SK-N-SH treated with all-trans-retinoic acid at 6 μM for 48 hours (cell line): ENCODE data around the gene ATP11C.

Experiments
- ARNTL ChIP-seq: fragments of 450-650 bp; formaldehyde crosslinking; IDR thresholded peaks from 2 replicates; pipeline ENCODE4 v1.5.0; 2020; ENCODE audit warnings: low read depth, mild to moderate bottlenecking, moderate library complexity, borderline replicate concordance
- CREB5 ChIP-seq: fragments of 250-450 bp; sonication (Bioruptor Pico); IDR thresholded peaks from 2 replicates; pipeline ENCODE4 v1.5.1; 2020; ENCODE audit warnings: low read depth, mild to moderate bottlenecking, moderate library complexity
- ESRRG ChIP-seq: fragments of 250-450 bp; sonication (Bioruptor Pico); IDR thresholded peaks from 2 replicates; pipeline ENCODE4 v1.6.1; 2021; ENCODE audit warnings: mild to moderate bottlenecking
- ISL1 ChIP-seq: fragments of 250-450 bp; sonication (Bioruptor Pico); IDR thresholded peaks from 2 replicates; pipeline ENCODE4 v2.1.2; 2022; ENCODE audit warnings: mild to moderate bottlenecking, moderate library complexity
- OSR1 ChIP-seq: fragments of 250-450 bp; sonication (Bioruptor Pico); IDR thresholded peaks from 2 replicates; pipeline ENCODE4 v1.8.0; 2022; ENCODE audit warnings: moderate library complexity, mild to moderate bottlenecking, inconsistent platforms
- PATZ1 ChIP-seq: fragments of 250-450 bp; sonication (Bioruptor Pico); IDR thresholded peaks from 2 replicates; pipeline ENCODE4 v1.8.0; 2020; ENCODE audit warnings: mild to moderate bottlenecking, moderate library complexity, borderline replicate concordance
- PPARA ChIP-seq: fragments of 250-450 bp; sonication (Bioruptor Pico); IDR thresholded peaks from 2 replicates; pipeline ENCODE4 v1.5.0; 2020; ENCODE audit warnings: mild to moderate bottlenecking, borderline replicate concordance
- RARB ChIP-seq: fragments of 250-450 bp; sonication (Bioruptor Pico); IDR thresholded peaks from 2 replicates; pipeline ENCODE4 v1.8.0; 2021; ENCODE audit warnings: mild to moderate bottlenecking, moderate library complexity
- SNAI2 ChIP-seq: fragments of 250-450 bp; sonication (Bioruptor Pico); IDR thresholded peaks from 2 replicates; pipeline ENCODE4 v1.5.0; 2020; ENCODE audit warnings: mild to moderate bottlenecking, moderate library complexity
- TOX ChIP-seq: fragments of 250-450 bp; sonication (Bioruptor Pico); IDR thresholded peaks from 2 replicates; pipeline ENCODE4 v1.8.0; 2021; ENCODE audit warnings: mild to moderate bottlenecking, moderate library complexity, borderline replicate concordance
- ZFP3 ChIP-seq: fragments of 250-450 bp; sonication (Bioruptor Pico); IDR thresholded peaks from 2 replicates; pipeline ENCODE4 v1.5.0; 2020; ENCODE audit warnings: mild to moderate bottlenecking, moderate library complexity
- ZFP30 ChIP-seq: fragments of 450-650 bp; formaldehyde crosslinking; IDR thresholded peaks from 2 replicates; pipeline ENCODE4 v1.5.0; 2022; ENCODE audit warnings: mild to moderate bottlenecking, moderate library complexity
- ZNF70 ChIP-seq: fragments of 450-650 bp; formaldehyde crosslinking; IDR thresholded peaks from 2 replicates; pipeline ENCODE4 v1.5.0; 2020; ENCODE audit warnings: mild to moderate bottlenecking, moderate library complexity
- ZNF8 ChIP-seq: fragments of 450-650 bp; formaldehyde crosslinking; IDR thresholded peaks from 2 replicates; pipeline ENCODE4 v1.5.0; 2020; ENCODE audit warnings: mild to moderate bottlenecking, moderate library complexity

- TF ChIP-seq ZNF70 (CRISPR knock-in tag) (no peak), SNAI2 (CRISPR knock-in tag) (no peak), TOX (CRISPR knock-in tag) (no peak), ZNF8 (no peak), PPARA (no peak), ARNTL (CRISPR knock-in tag) (no peak), ZFP30 (no peak), ESRRG (CRISPR knock-in tag) (no peak), PATZ1 (CRISPR knock-in tag) (no peak), ZFP3 (CRISPR knock-in tag) (no peak), ISL1 (CRISPR knock-in tag) (no peak), RARB (CRISPR knock-in tag) (no peak), CREB5 (CRISPR knock-in tag) (no peak), OSR1 (CRISPR knock-in tag) (no peak)
Observed at GRCh38 chrX:139720979-139721378, 211.9 kb downstream of the ATP11C start.
